ENCODE data around the gene EFNA3. TPM values are rescaled to one million over a fixed set of nuclear protein-coding genes. Genes with fewer than 3 reads are reported as not detected.

The EFNA3 gene
- total and polyA plus RNA-seq, 2 experiments from 2014 or later = 2.7 to 3.0 TPM

GRCh38 chr1:155103325-155103724 lies 24.7 kb downstream of the EFNA3 start:
- in situ Hi-C loops (cut with MboI) = no loop called here
- no peaks in the 10 kb centered on the region for H3F3A ChIP-seq (ENCODE audit: insufficient read depth)
- peaks cover 26% of the 10 kb centered on the region for H3K27me3 ChIP-seq (replicated peaks; ENCODE audit: insufficient read depth)
- H3K4me2 ChIP-seq (ENCODE audit: unreplicated experiment) = no peak overlapping the region
- DNase-seq = no peak
- WGBS, 2 experiments (ENCODE audit: low coverage in 1 of 2, low lambda C conversion rate in 2 of 2, missing lambda C conversion rate in 2 of 2) = 78 to 79% methylated on average over 9 of the region's 9 CpGs
- no peak overlapping the region for H3K4me3 ChIP-seq
- H3K9me2 ChIP-seq (ENCODE audit: insufficient read depth) = no peaks in the 10 kb centered on the region
- no peak overlapping the region for H2AFZ ChIP-seq
- no peaks in the 10 kb centered on the region for H4K20me1 ChIP-seq (ENCODE audit: insufficient read depth)
- H3K27ac ChIP-seq = no peak overlapping the region
- no peaks in the 10 kb centered on the region for H3K4me1 ChIP-seq (ENCODE audit: insufficient read depth)
- H3K79me2 ChIP-seq (ENCODE audit: insufficient read depth) = no peaks in the 10 kb centered on the region
- no peaks in the 10 kb centered on the region for H3K9me3 ChIP-seq (ENCODE audit: low read depth)
- TF ChIP-seq EZH2phosphoT487 (IDR thresholded peaks at IDR 0.05; ENCODE audit: insufficient read depth, low read depth) (no peak), EZH2 (IDR thresholded peaks at IDR 0.05; ENCODE audit: insufficient read depth, poor library complexity, severe bottlenecking) (no peak)
- no peak overlapping the region for H3K9ac ChIP-seq
- no peaks in the 10 kb centered on the region for H3K36me3 ChIP-seq (ENCODE audit: low read depth)

DNA sequence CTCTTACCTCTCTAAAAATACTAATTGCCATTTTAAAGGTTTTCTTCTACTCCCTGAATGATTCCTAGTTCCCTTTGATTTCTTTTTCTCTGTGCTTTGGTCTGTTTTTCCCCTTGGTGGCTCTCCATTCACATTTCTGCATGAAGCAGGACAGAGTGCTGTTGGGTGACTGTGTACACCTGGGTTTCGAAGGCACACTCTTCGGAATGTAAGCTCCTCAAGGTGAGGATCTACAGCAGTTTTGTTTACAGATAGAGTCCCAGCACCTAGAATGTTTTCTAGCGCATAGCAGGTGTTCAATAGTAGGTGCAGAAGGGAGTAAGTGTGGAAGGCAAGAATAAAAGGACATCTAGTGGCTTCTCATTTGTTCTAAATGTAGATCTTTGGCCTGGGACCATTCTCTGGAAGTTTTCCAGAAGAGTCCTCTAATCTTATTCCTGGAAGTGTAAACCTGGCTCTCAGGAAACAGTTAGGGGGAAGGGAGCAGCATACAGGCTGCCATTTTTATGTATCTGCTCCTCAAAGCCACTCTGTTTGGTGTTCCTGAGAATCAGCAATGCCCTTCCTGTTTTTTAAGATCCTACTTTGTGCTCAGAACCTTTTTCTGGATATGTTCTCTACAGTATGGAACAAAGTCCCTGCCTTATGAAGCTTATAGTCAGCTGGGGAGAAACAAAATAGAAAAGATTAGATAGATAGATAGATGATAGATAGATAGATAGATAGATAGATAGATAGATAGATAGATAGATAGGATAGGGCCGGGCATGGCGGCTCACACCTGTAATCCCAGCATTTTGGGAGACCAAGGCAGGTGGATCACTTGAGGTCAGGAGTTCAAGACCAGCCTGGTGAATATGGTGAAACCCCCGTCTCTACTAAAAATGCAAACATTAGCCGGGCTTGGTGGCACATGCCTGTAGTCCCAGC lies 26.2 kb downstream of the EFNA3 start:
- Histone ChIP-seq H3K27me3 (replicated peaks; ENCODE audit: insufficient read depth) (peaks cover 26% of the 10 kb centered on the region), H3F3A (ENCODE audit: insufficient read depth) (no peaks in the 10 kb centered on the region), H4K20me1 (ENCODE audit: insufficient read depth) (no peaks in the 10 kb centered on the region), H3K9me2 (ENCODE audit: insufficient read depth) (no peaks in the 10 kb centered on the region), H3K9ac (no peak overlapping the region), H3K9me3 (ENCODE audit: low read depth) (no peaks in the 10 kb centered on the region), H2AFZ (no peak overlapping the region), H3K4me3 (no peak overlapping the region), H3K79me2 (ENCODE audit: insufficient read depth) (no peaks in the 10 kb centered on the region), H3K27ac (no peak overlapping the region), H3K36me3 (ENCODE audit: low read depth) (no peaks in the 10 kb centered on the region), H3K4me1 (ENCODE audit: insufficient read depth) (no peaks in the 10 kb centered on the region), H3K4me2 (ENCODE audit: unreplicated experiment) (no peak overlapping the region)
- TF ChIP-seq EZH2phosphoT487 (IDR thresholded peaks at IDR 0.05; ENCODE audit: insufficient read depth, low read depth) = no peak
- TF ChIP-seq EZH2 (IDR thresholded peaks at IDR 0.05; ENCODE audit: insufficient read depth, poor library complexity, severe bottlenecking) = no peak
- DNase-seq = no peak
- in situ Hi-C loops (cut with MboI) = no loop called here
- 56 to 58% methylated on average over 7 of the region's 7 CpGs for WGBS, 2 experiments (ENCODE audit: low coverage in 1 of 2, low lambda C conversion rate in 2 of 2, missing lambda C conversion rate in 2 of 2)

- Histone ChIP-seq H3K9me2 (ENCODE audit: insufficient read depth) (no peaks in the 10 kb centered on the region), H3K36me3 (ENCODE audit: low read depth) (no peaks in the 10 kb centered on the region), H3K4me3 (no peak overlapping the region), H3K4me1 (ENCODE audit: insufficient read depth) (no peaks in the 10 kb centered on the region), H2AFZ (no peak overlapping the region), H3F3A (ENCODE audit: insufficient read depth) (no peaks in the 10 kb centered on the region), H3K27ac (no peak overlapping the region), H4K20me1 (ENCODE audit: insufficient read depth) (no peaks in the 10 kb centered on the region), H3K4me2 (ENCODE audit: unreplicated experiment) (no peak overlapping the region), H3K9me3 (ENCODE audit: low read depth) (no peaks in the 10 kb centered on the region), H3K79me2 (ENCODE audit: insufficient read depth) (no peaks in the 10 kb centered on the region), H3K9ac (no peak overlapping the region), H3K27me3 (replicated peaks; ENCODE audit: insufficient read depth) (peaks cover 26% of the 10 kb centered on the region)
- in situ Hi-C loops (cut with MboI) = no loop called here
- WGBS, 2 experiments (ENCODE audit: low coverage in 1 of 2, low lambda C conversion rate in 2 of 2, missing lambda C conversion rate in 2 of 2) = 61 to 62% methylated on average over 7 of the region's 7 CpGs
- DNase-seq = no peak
- TF ChIP-seq EZH2phosphoT487 (IDR thresholded peaks at IDR 0.05; ENCODE audit: insufficient read depth, low read depth) = no peak
These were observed 27.0 kb downstream of the EFNA3 start for GRCh38 chr1:155105604-155106011.

- H3K36me3 ChIP-seq (ENCODE audit: low read depth) = no peaks in the 10 kb centered on the region
- no peaks in the 10 kb centered on the region for H3K79me2 ChIP-seq (ENCODE audit: insufficient read depth)
- no peak overlapping the region for H2AFZ ChIP-seq
- TF ChIP-seq EZH2phosphoT487 (IDR thresholded peaks at IDR 0.05; ENCODE audit: insufficient read depth, low read depth) = no peak
- no peak for TF ChIP-seq EZH2 (IDR thresholded peaks at IDR 0.05; ENCODE audit: insufficient read depth, poor library complexity, severe bottlenecking)
- H3K27me3 ChIP-seq (replicated peaks; ENCODE audit: insufficient read depth) = peaks cover 26% of the 10 kb centered on the region
- no peaks in the 10 kb centered on the region for H3F3A ChIP-seq (ENCODE audit: insufficient read depth)
- no peak overlapping the region for H3K4me2 ChIP-seq (ENCODE audit: unreplicated experiment)
- WGBS, 2 experiments (ENCODE audit: low coverage in 1 of 2, low lambda C conversion rate in 2 of 2, missing lambda C conversion rate in 2 of 2) = 28 to 35% methylated on average over 6 of the region's 6 CpGs
- no peaks in the 10 kb centered on the region for H3K9me2 ChIP-seq (ENCODE audit: insufficient read depth)
- no peaks in the 10 kb centered on the region for H4K20me1 ChIP-seq (ENCODE audit: insufficient read depth)
- in situ Hi-C loops (cut with MboI) = no loop called here
- H3K4me3 ChIP-seq = no peak overlapping the region
- no peak for DNase-seq
- no peak overlapping the region for H3K27ac ChIP-seq
- no peaks in the 10 kb centered on the region for H3K9me3 ChIP-seq (ENCODE audit: low read depth)
- H3K4me1 ChIP-seq (ENCODE audit: insufficient read depth) = no peaks in the 10 kb centered on the region
- no peak overlapping the region for H3K9ac ChIP-seq
These were observed 28.2 kb downstream of the EFNA3 start for GRCh38 chr1:155106862-155107261.

Measured in GM23248 (cell line).